HepG2 (cell line): ENCODE measurements around the gene MRPL14. TPM values are rescaled to one million over a fixed set of nuclear protein-coding genes. Genes with fewer than 3 reads are reported as not detected.
A peak's percentile ranks its signal among the peaks of the same experiment; 100 is the strongest.

ENCODE experiments used
- CEBPG ChIP-seq: IDR thresholded peaks from 2 replicates; pipeline ENCODE4 v1.6.1; 2016
- CERS6 ChIP-seq: sonication (generic); formaldehyde crosslinking; IDR thresholded peaks from 2 replicates; pipeline ENCODE4 v1.5.0; 2020; ENCODE audit warnings: missing genetic modification reagents
- FOXC1 ChIP-seq: sonication (generic); formaldehyde crosslinking; IDR thresholded peaks from 2 replicates; pipeline ENCODE4 v1.8.0; 2022; ENCODE audit warnings: mild to moderate bottlenecking, missing genetic modification reagents, borderline replicate concordance
- GFI1 ChIP-seq: sonication (generic); formaldehyde crosslinking; IDR thresholded peaks from 2 replicates; pipeline ENCODE4 v1.5.0; 2020; ENCODE audit warnings: missing genetic modification reagents, mild to moderate bottlenecking, borderline replicate concordance
- ISL2 ChIP-seq: sonication (generic); formaldehyde crosslinking; IDR thresholded peaks from 2 replicates; pipeline ENCODE4 v1.5.0; 2020; ENCODE audit warnings: missing genetic modification reagents
- KDM2A ChIP-seq: sonication (generic); formaldehyde crosslinking; IDR thresholded peaks from 2 replicates; pipeline ENCODE4 v1.4.0; 2020; ENCODE audit warnings: low read depth, missing genetic modification reagents, borderline replicate concordance
- MAZ ChIP-seq, 2 experiments: sonication (generic) in 1 of 2; formaldehyde crosslinking in 1 of 2; IDR thresholded peaks; 2 replicates each; pipeline versions ENCODE4 v1.5.0 to v1.6.1; 2012 to 2020; ENCODE audit warnings: low read depth in 2 of 2, mild to moderate bottlenecking in 2 of 2, borderline replicate concordance in 1 of 2, improper control_type of control experiment in 1 of 2, low read length in 1 of 2, missing genetic modification reagents in 1 of 2, moderate library complexity in 1 of 2
- MED8 ChIP-seq: sonication (generic); formaldehyde crosslinking; IDR thresholded peaks from 2 replicates; pipeline ENCODE4 v1.8.1; 2023; ENCODE audit warnings: mild to moderate bottlenecking, missing genetic modification reagents; ENCODE audit not compliant: insufficient replicate concordance
- MTERF4 ChIP-seq: sonication (generic); formaldehyde crosslinking; IDR thresholded peaks from 2 replicates; pipeline ENCODE4 v1.8.0; 2023; ENCODE audit warnings: mild to moderate bottlenecking, missing genetic modification reagents
- PRDM15 ChIP-seq: sonication (generic); formaldehyde crosslinking; IDR thresholded peaks from 2 replicates; pipeline ENCODE4 v1.4.0; 2020; ENCODE audit warnings: missing genetic modification reagents
- RAD51 ChIP-seq: fragments of 450-650 bp; IDR thresholded peaks from 2 replicates; pipeline ENCODE4 v1.6.1; 2016; ENCODE audit warnings: borderline replicate concordance
- RNF2 ChIP-seq: fragments of 450-650 bp; conservative IDR thresholded peaks from 2 replicates; pipeline ENCODE4 v1.6.1; 2016; ENCODE audit warnings: low read depth
- TGIF2 ChIP-seq: IDR thresholded peaks from 2 replicates; pipeline ENCODE4 v1.6.1; 2016; ENCODE audit warnings: control low read depth, missing compliant biosample characterization
- ZBTB7B ChIP-seq: sonication (generic); formaldehyde crosslinking; IDR thresholded peaks from 2 replicates; pipeline ENCODE4 v1.4.0; 2020; ENCODE audit warnings: missing genetic modification reagents
- ZNF263 ChIP-seq: sonication (generic); formaldehyde crosslinking; IDR thresholded peaks from 2 replicates; pipeline ENCODE4 v1.4.0; 2020; ENCODE audit warnings: missing genetic modification reagents
- ZNF367 ChIP-seq: sonication (generic); formaldehyde crosslinking; IDR thresholded peaks from 2 replicates; pipeline ENCODE4 v1.4.0; 2020; ENCODE audit warnings: missing genetic modification reagents, borderline replicate concordance
- ZNF567 ChIP-seq: sonication (generic); formaldehyde crosslinking; IDR thresholded peaks from 2 replicates; pipeline ENCODE4 v1.8.1; 2023; ENCODE audit warnings: mild to moderate bottlenecking, missing genetic modification reagents, borderline replicate concordance
- ZNF691 ChIP-seq: sonication (generic); formaldehyde crosslinking; IDR thresholded peaks from 2 replicates; pipeline ENCODE4 v1.4.0; 2020; ENCODE audit warnings: missing genetic modification reagents, low read depth, mild to moderate bottlenecking, borderline replicate concordance
- ZNF772 ChIP-seq: sonication (generic); formaldehyde crosslinking; IDR thresholded peaks from 2 replicates; pipeline ENCODE4 v1.5.0; 2020; ENCODE audit warnings: mild to moderate bottlenecking, missing genetic modification reagents
- polyA plus RNA-seq, 8 experiments: library from polyadenylated mRNA; depleted of rRNA in 3 of 8; stranded (reverse) in 7 of 8; unstranded in 1 of 8; fragments of >200 nt; fragmentation: Illumina TruSeq in 4 of 8; extraction: Trizol in 4 of 8; gene quantifications; 2 replicates each; pipeline versions ENCODE4 v1.2.1 to v1.2.3, GENCODE V29; 2011 to 2016; ENCODE audit warnings: low read depth in 4 of 8, missing spikeins in 1 of 8, mixed read lengths in 1 of 8; ENCODE audit not compliant: insufficient read depth in 1 of 8
- total RNA-seq, 5 experiments: library from RNA; depleted of rRNA; stranded (reverse); fragments of >200 nt; fragmentation: Illumina TruSeq; extraction: Trizol; gene quantifications; 2 replicates each; pipeline ENCODE4 v1.2.3, GENCODE V29; 2016; ENCODE audit warnings: low read depth in 1 of 5
- TF ChIP-seq, protein P1 (sequence below): sonication (generic); formaldehyde crosslinking; IDR thresholded peaks from 2 replicates; pipeline ENCODE4 v1.4.0; 2020; ENCODE audit warnings: low read depth, mild to moderate bottlenecking, missing genetic modification reagents
- TF ChIP-seq, protein P2 (sequence below): sonication (generic); formaldehyde crosslinking; IDR thresholded peaks from 2 replicates; pipeline ENCODE4 v1.5.0; 2020; ENCODE audit warnings: missing genetic modification reagents

MRPL14 gene
- total and polyA plus RNA-seq, 2 of the 13 experiments (the other 11 are each of a cell fraction or from before 2014, with no cell fraction given): 157 to 178 TPM

GRCh38 chr6:44142835-44143234 is 15.6 kb upstream of the MRPL14 start (continued):
- TF ChIP-seq TGIF2 (CRISPR knock-in tag) (no peak), ZNF367 (CRISPR knock-in tag) (no peak), PRDM15 (no peak), MED8 (CRISPR knock-in tag) (no peak), ZNF772 (CRISPR knock-in tag) (no peak), GFI1 (CRISPR knock-in tag) (peak; percentile 88), MTERF4 (CRISPR knock-in tag) (no peak), RNF2 (no peak), ZNF691 (no peak), RAD51 (no peak), MAZ (IDR thresholded peaks at IDR 0.05; ENCODE audit: borderline replicate concordance, low read depth, low read length) (no peak), MAZ (CRISPR knock-in tag; IDR thresholded peaks at IDR 0.05; ENCODE audit: low read depth) (no peak), CERS6 (no peak), ZNF567 (CRISPR knock-in tag) (no peak), ZNF263 (CRISPR knock-in tag) (no peak), KDM2A (CRISPR knock-in tag) (no peak), ISL2 (no peak), ZBTB7B (CRISPR knock-in tag) (no peak), FOXC1 (CRISPR knock-in tag) (no peak), CEBPG (peak; percentile 83)
- TF ChIP-seq, protein P1, sequence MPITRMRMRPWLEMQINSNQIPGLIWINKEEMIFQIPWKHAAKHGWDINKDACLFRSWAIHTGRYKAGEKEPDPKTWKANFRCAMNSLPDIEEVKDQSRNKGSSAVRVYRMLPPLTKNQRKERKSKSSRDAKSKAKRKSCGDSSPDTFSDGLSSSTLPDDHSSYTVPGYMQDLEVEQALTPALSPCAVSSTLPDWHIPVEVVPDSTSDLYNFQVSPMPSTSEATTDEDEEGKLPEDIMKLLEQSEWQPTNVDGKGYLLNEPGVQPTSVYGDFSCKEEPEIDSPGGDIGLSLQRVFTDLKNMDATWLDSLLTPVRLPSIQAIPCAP (CRISPR knock-in tag): no peak
- TF ChIP-seq, protein P2, sequence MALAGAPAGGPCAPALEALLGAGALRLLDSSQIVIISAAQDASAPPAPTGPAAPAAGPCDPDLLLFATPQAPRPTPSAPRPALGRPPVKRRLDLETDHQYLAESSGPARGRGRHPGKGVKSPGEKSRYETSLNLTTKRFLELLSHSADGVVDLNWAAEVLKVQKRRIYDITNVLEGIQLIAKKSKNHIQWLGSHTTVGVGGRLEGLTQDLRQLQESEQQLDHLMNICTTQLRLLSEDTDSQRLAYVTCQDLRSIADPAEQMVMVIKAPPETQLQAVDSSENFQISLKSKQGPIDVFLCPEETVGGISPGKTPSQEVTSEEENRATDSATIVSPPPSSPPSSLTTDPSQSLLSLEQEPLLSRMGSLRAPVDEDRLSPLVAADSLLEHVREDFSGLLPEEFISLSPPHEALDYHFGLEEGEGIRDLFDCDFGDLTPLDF: no peak
